CD4-positive, alpha-beta T cell (primary cell): ENCODE data around the gene PFDN1. TPM values are rescaled to one million over a fixed set of nuclear protein-coding genes. Genes with fewer than 3 reads are reported as not detected.

Experiments
- ATAC-seq: fragments of 200-7000 bp; cut with Tn5 transposase; one replicate; pipeline ENCODE4 v1.10.0; 2022; ENCODE audit warnings: mild to moderate bottlenecking; ENCODE audit not compliant: poor library complexity
- CTCF ChIA-PET: fragments of 350-600 bp; sonication (Branson Sonifier 250); formaldehyde crosslinking; loops from one replicate; lab custom pipeline; 2021; ENCODE audit warnings: antibody characterized with exemption, inconsistent platforms; lab: Charles Lee
- POLR2A ChIA-PET: fragments of 350-600 bp; sonication (Branson Sonifier 250); formaldehyde crosslinking; loops from one replicate; lab custom pipeline; 2021; ENCODE audit warnings: antibody characterized with exemption, inconsistent platforms; lab: Charles Lee
- DNase-seq, 14 experiments: peaks; one replicate each; pipeline ENCODE4 v3.0.0-alpha.2; 2013 to 2020; ENCODE audit warnings: mixed read lengths in 2 of 14
- H3K27ac ChIP-seq, 2 donors: one replicate each; pipeline versions ENCODE4 v1.5.1 to v1.7.0; 2013; ENCODE audit warnings: low read length in 2 of 2, low read depth in 1 of 2, mild to moderate bottlenecking in 1 of 2
- H3K27me3 ChIP-seq, 2 experiments: 1 replicate in 1 of 2; 2 replicates in 1 of 2; pipeline versions ENCODE4 v1.6.1 to v1.7.0; 2013; ENCODE audit warnings: low read length in 2 of 2, control low read depth in 1 of 2, mild to moderate bottlenecking in 1 of 2, moderate library complexity in 1 of 2; ENCODE audit not compliant: insufficient read depth in 2 of 2, control insufficient read depth in 1 of 2
- H3K36me3 ChIP-seq: one replicate; pipeline ENCODE4 v1.6.1; 2013; ENCODE audit warnings: low read length, control low read depth; ENCODE audit not compliant: insufficient read depth
- H3K4me1 ChIP-seq: one replicate; pipeline ENCODE4 v1.6.1; 2013; ENCODE audit warnings: low read length, control low read depth; ENCODE audit not compliant: insufficient read depth
- H3K4me3 ChIP-seq: one replicate; pipeline ENCODE4 v1.5.1; 2013; ENCODE audit warnings: mild to moderate bottlenecking, low read length, moderate library complexity
- H3K9me3 ChIP-seq, 2 experiments: 1 replicate in 1 of 2; 2 replicates in 1 of 2; pipeline versions ENCODE4 v1.6.1 to v1.7.0; 2013; ENCODE audit warnings: low read length in 2 of 2, mild to moderate bottlenecking in 2 of 2, control low read depth in 1 of 2, moderate library complexity in 1 of 2; ENCODE audit not compliant: control insufficient read depth in 1 of 2, insufficient read depth in 1 of 2
- H3K27ac Mint-ChIP-seq: one replicate; pipeline ENCODE4 v1.8.0; 2020; ENCODE audit warnings: mixed read lengths
- H3K27me3 Mint-ChIP-seq: one replicate; pipeline ENCODE4 v1.8.0; 2021; ENCODE audit warnings: mixed read lengths
- H3K36me3 Mint-ChIP-seq: one replicate; pipeline ENCODE4 v1.8.0; 2021; ENCODE audit warnings: low read depth, mixed read lengths
- H3K4me1 Mint-ChIP-seq: one replicate; pipeline ENCODE4 v1.8.0; 2021; ENCODE audit warnings: low read depth, mixed read lengths
- H3K4me3 Mint-ChIP-seq: one replicate; pipeline ENCODE4 v1.8.0; 2020; ENCODE audit warnings: mild to moderate bottlenecking, mixed read lengths
- H3K9me3 Mint-ChIP-seq: one replicate; pipeline ENCODE4 v1.8.0; 2020; ENCODE audit warnings: mixed read lengths
- intact Hi-C, 2 experiments: fragments of 100-400 bp; cut with DNase I in 1 of 2; cut with micrococcal nuclease in 1 of 2; formaldehyde crosslinking; loops; one replicate each; pipeline versions ENCODE4 v1.15.1 to v1.9.0; 2023 to 2025; cut with DNase I, micrococcal nuclease
- total RNA-seq, 174 experiments: library from RNA in 2 of 174; stranded (reverse) in 2 of 174; gene quantifications; one replicate each; pipeline ENCODE4 v1.2.3 and lab custom pipeline; 2021 to 2026
- TF ChIP-seq, protein P1 (sequence below): fragments of 200-600 bp; IDR thresholded peaks from one replicate; pipeline ENCODE4 v1.8.0; 2022; ENCODE audit warnings: antibody characterized with exemption, mild to moderate bottlenecking

PFDN1 gene
- total RNA-seq, 2 experiments from 2014 or later = 21.3 to 22.0 TPM

DNA sequence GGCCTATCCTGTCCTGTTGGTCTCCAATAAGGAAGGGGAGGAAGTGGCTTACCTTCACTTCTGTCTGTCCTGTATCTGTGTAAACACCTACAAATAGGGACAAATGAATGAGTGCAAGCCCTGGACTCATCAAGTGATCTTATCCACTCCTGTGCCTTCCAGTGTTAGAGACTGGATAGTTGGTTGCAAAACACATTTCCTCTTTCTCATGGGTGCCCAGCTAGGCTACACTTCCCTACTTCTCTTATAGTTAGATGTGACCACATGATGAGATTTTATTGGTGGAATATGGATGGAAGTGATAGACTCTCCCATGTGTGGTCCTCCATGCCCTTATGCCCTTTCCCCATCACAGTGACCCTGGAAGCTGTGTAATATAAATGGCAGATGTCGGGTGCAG, 16.9 kb upstream of the PFDN1 start:
- CTCF ChIA-PET = interaction anchor here (0.6 to 1.4 kb wide), 3 partner anchors 27 to 1640 kb away, joined by 3 to 4 read pairs (median 3); partner anchors contain the start of gene HBEGF
- Mint-ChIP-seq H3K4me3 (no peak overlapping the region), H3K36me3 (no peaks in the 10 kb centered on the region), H3K27me3 (no peaks in the 10 kb centered on the region), H3K4me1 (no peaks in the 10 kb centered on the region), H3K27ac (no peak overlapping the region), H3K9me3 (no peaks in the 10 kb centered on the region)
- POLR2A ChIA-PET = no interaction called here
- H3K4me1 ChIP-seq = no peaks in the 10 kb centered on the region
- TF ChIP-seq, protein P1, sequence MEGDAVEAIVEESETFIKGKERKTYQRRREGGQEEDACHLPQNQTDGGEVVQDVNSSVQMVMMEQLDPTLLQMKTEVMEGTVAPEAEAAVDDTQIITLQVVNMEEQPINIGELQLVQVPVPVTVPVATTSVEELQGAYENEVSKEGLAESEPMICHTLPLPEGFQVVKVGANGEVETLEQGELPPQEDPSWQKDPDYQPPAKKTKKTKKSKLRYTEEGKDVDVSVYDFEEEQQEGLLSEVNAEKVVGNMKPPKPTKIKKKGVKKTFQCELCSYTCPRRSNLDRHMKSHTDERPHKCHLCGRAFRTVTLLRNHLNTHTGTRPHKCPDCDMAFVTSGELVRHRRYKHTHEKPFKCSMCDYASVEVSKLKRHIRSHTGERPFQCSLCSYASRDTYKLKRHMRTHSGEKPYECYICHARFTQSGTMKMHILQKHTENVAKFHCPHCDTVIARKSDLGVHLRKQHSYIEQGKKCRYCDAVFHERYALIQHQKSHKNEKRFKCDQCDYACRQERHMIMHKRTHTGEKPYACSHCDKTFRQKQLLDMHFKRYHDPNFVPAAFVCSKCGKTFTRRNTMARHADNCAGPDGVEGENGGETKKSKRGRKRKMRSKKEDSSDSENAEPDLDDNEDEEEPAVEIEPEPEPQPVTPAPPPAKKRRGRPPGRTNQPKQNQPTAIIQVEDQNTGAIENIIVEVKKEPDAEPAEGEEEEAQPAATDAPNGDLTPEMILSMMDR = no peak
- intact Hi-C loops = no loop called here
- H3K36me3 ChIP-seq = no peaks in the 10 kb centered on the region
- no peaks in the 10 kb centered on the region for H3K27me3 ChIP-seq
- no peaks in the 10 kb centered on the region for H3K9me3 ChIP-seq
- H3K27ac ChIP-seq = no peak overlapping the region
- no peak overlapping the region for H3K4me3 ChIP-seq
- ATAC-seq (no peak), DNase-seq (peak in 2 of 14 experiments; percentile 21)

DNA sequence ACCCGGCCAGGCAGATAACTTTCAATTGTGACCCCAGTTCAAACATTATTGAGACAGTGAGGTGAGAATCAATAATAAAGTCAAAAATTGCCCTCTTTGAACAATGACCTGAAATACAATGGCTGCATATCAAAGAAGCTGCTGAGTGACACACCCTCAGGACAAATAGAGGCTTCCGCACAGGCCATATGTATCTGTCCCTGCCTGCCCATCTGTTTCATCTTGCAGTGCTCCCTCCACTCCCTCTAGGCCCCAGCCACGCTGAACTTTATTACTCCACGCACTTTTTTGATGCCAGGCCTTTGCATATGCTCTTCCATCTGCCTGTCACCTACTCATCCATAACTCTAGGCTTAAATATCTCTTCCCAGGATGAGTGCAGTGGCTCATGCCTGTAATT, 15.9 kb upstream of the PFDN1 start:
- no peak overlapping the region for H3K4me3 Mint-ChIP-seq
- Histone ChIP-seq H3K36me3 (no peaks in the 10 kb centered on the region), H3K4me3 (no peak overlapping the region), H3K27me3 (no peaks in the 10 kb centered on the region), H3K9me3 (no peaks in the 10 kb centered on the region), H3K27ac (no peak overlapping the region), H3K4me1 (no peaks in the 10 kb centered on the region)
- H3K36me3 Mint-ChIP-seq = no peaks in the 10 kb centered on the region
- DNase-seq = no peak
- no peaks in the 10 kb centered on the region for H3K27me3 Mint-ChIP-seq
- intact Hi-C loops = no loop called here
- no peaks in the 10 kb centered on the region for H3K4me1 Mint-ChIP-seq
- TF ChIP-seq, protein P1 = no peak
- H3K27ac Mint-ChIP-seq = no peak overlapping the region
- H3K9me3 Mint-ChIP-seq = no peaks in the 10 kb centered on the region
- POLR2A ChIA-PET = no interaction called here
- CTCF ChIA-PET = no interaction called here
- no peak for ATAC-seq

DNA sequence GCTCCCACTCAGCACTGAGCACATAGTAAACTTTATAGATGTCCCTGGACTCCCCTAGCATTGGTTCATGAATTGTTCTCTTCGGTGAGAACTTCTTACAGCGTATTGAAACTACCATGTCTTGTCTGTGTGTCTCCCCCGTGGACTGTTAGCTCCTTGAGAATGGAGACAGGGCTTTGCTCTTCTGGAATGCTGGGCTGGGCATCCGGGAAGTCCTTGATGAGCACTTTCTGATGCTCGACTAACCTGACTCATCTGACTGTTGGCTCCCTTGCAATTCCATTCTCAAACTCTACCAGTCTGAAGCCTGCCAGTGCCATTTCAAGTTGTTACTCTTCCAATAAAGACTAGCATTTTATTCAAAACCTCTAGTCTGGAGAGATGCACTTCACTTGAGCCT, 15.0 kb upstream of the PFDN1 start:
- Histone ChIP-seq H3K27me3 (no peaks in the 10 kb centered on the region), H3K4me3 (no peak overlapping the region), H3K36me3 (no peaks in the 10 kb centered on the region), H3K9me3 (no peaks in the 10 kb centered on the region), H3K4me1 (no peaks in the 10 kb centered on the region), H3K27ac (no peak overlapping the region)
- Mint-ChIP-seq H3K36me3 (no peaks in the 10 kb centered on the region), H3K9me3 (no peaks in the 10 kb centered on the region), H3K27me3 (no peaks in the 10 kb centered on the region), H3K27ac (no peak overlapping the region), H3K4me3 (no peak overlapping the region), H3K4me1 (no peaks in the 10 kb centered on the region)
- no peak for DNase-seq
- intact Hi-C loops = no loop called here
- CTCF ChIA-PET = no interaction called here
- POLR2A ChIA-PET = no interaction called here
- ATAC-seq = no peak
- TF ChIP-seq, protein P1 = no peak
